ENCODE data around the gene SNAP23.

Gene SNAP23

DNA sequence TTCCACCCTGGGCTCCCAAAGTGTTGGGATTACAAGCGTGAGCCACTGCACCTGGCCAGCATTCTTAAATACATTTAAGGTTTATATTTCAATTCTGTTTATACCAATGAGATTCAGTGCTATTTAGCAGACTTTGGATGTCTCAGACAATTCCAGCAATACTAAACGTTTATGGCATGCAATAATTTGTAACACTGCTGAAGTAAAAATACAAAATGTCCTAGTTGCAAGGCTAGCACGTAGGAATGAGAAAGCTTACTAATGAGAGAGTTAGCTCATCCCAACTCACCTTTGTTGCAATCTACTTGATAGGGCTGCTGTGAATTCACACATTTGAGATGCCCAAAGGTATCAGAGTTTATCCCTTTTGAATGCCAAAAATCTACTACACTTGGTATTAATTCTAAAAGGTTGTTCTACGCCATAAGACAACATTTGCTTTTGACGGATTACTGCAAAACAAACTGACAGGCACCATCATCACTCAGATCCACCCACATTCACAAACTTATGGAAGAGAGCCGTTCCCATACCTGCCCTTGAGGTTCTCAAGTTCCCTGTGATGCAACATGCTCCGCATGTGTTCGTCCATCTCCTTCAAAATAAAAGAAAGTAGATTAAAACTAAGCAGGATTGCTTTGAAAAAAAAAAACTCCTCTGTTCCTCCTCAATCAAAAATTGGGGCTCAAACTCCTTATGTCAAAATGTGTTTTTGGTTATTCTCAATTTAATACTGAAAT lies 29.7 kb upstream of the SNAP23 start (continued):
- TF ChIP-seq, protein P1, sequence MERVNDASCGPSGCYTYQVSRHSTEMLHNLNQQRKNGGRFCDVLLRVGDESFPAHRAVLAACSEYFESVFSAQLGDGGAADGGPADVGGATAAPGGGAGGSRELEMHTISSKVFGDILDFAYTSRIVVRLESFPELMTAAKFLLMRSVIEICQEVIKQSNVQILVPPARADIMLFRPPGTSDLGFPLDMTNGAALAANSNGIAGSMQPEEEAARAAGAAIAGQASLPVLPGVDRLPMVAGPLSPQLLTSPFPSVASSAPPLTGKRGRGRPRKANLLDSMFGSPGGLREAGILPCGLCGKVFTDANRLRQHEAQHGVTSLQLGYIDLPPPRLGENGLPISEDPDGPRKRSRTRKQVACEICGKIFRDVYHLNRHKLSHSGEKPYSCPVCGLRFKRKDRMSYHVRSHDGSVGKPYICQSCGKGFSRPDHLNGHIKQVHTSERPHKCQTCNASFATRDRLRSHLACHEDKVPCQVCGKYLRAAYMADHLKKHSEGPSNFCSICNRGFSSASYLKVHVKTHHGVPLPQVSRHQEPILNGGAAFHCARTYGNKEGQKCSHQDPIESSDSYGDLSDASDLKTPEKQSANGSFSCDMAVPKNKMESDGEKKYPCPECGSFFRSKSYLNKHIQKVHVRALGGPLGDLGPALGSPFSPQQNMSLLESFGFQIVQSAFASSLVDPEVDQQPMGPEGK (CRISPR knock-in tag; IDR thresholded peaks at IDR 0.05; ENCODE audit: borderline replicate concordance) = no peak
- no peak for TF ChIP-seq CSDC2 (CRISPR knock-in tag; IDR thresholded peaks at IDR 0.05)

DNA sequence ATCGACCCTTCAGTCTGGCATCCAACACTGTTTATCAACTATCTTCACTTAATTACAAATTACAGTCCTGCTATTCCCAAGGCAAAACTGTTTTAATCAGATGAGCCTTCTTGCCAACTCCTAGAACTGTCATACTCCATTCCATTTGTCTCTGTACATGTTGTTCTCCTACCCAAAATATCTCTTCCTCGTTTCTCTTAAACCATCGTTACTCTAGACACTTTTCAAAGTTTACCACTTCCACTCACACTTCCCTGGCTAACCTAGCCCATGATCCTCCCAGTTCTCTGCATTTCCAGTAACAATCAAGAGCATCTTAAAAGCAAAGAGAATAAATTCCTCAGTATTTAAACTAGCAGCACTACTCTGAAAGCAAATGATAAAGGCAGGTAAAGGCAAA lies 24.4 kb upstream of the SNAP23 start:
- TF ChIP-seq RARB (CRISPR knock-in tag; IDR thresholded peaks at IDR 0.05) (no peak), ARNTL (CRISPR knock-in tag; IDR thresholded peaks at IDR 0.05; ENCODE audit: borderline replicate concordance, low read depth) (no peak)
- ATAC-seq = no peak

DNA sequence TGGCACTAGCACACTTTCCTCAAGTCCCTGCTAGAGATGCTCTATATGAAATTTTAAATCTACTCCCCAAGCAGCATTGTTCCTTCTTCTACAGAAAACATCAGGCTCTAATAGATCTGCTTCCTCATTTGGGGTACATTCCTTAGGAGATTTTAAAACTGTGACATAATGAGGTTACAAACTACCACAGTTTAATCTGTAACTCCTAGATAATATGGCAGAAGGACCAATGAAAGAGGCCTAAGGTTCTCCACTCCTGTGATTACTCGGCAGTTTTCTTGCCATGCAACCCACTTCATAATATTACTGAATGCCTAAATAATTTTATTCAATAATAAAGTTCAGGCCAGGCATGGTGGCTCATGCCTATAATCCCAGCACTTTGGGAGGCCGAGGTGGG lies 20.6 kb upstream of the SNAP23 start:
- no peak for TF ChIP-seq ESRRG (CRISPR knock-in tag; IDR thresholded peaks at IDR 0.05)
- no peak for TF ChIP-seq ZFP3 (CRISPR knock-in tag; IDR thresholded peaks at IDR 0.05)
- TF ChIP-seq ISL1 (CRISPR knock-in tag; IDR thresholded peaks at IDR 0.05) = no peak
- TF ChIP-seq RARB (CRISPR knock-in tag; IDR thresholded peaks at IDR 0.05) = no peak
- no peak for TF ChIP-seq ZNF565 (CRISPR knock-in tag; conservative IDR thresholded peaks at IDR 0.05; ENCODE audit: low read depth)
- no peak for TF ChIP-seq ZC3H10 (CRISPR knock-in tag; IDR thresholded peaks at IDR 0.05)
- TF ChIP-seq BACH2 (CRISPR knock-in tag; IDR thresholded peaks at IDR 0.05; ENCODE audit: borderline replicate concordance) = no peak
- TF ChIP-seq, protein P2, sequence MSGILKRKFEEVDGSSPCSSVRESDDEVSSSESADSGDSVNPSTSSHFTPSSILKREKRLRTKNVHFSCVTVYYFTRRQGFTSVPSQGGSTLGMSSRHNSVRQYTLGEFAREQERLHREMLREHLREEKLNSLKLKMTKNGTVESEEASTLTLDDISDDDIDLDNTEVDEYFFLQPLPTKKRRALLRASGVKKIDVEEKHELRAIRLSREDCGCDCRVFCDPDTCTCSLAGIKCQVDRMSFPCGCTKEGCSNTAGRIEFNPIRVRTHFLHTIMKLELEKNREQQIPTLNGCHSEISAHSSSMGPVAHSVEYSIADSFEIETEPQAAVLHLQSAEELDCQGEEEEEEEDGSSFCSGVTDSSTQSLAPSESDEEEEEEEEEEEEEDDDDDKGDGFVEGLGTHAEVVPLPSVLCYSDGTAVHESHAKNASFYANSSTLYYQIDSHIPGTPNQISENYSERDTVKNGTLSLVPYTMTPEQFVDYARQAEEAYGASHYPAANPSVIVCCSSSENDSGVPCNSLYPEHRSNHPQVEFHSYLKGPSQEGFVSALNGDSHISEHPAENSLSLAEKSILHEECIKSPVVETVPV (CRISPR knock-in tag; IDR thresholded peaks at IDR 0.05) = no peak
- TF ChIP-seq ZNF70 (CRISPR knock-in tag; IDR thresholded peaks at IDR 0.05) = no peak
- TF ChIP-seq, protein P3, sequence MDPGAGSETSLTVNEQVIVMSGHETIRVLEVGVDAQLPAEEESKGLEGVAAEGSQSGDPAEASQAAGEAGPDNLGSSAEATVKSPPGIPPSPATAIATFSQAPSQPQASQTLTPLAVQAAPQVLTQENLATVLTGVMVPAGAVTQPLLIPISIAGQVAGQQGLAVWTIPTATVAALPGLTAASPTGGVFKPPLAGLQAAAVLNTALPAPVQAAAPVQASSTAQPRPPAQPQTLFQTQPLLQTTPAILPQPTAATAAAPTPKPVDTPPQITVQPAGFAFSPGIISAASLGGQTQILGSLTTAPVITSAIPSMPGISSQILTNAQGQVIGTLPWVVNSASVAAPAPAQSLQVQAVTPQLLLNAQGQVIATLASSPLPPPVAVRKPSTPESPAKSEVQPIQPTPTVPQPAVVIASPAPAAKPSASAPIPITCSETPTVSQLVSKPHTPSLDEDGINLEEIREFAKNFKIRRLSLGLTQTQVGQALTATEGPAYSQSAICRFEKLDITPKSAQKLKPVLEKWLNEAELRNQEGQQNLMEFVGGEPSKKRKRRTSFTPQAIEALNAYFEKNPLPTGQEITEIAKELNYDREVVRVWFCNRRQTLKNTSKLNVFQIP (CRISPR knock-in tag; IDR thresholded peaks at IDR 0.05; ENCODE audit: borderline replicate concordance, low read depth) = no peak
- TF ChIP-seq, protein P1 (CRISPR knock-in tag; IDR thresholded peaks at IDR 0.05; ENCODE audit: borderline replicate concordance) = no peak
- TF ChIP-seq SNAI2 (CRISPR knock-in tag; IDR thresholded peaks at IDR 0.05) = no peak
- no peak for TF ChIP-seq CSDC2 (CRISPR knock-in tag; IDR thresholded peaks at IDR 0.05)

DNA sequence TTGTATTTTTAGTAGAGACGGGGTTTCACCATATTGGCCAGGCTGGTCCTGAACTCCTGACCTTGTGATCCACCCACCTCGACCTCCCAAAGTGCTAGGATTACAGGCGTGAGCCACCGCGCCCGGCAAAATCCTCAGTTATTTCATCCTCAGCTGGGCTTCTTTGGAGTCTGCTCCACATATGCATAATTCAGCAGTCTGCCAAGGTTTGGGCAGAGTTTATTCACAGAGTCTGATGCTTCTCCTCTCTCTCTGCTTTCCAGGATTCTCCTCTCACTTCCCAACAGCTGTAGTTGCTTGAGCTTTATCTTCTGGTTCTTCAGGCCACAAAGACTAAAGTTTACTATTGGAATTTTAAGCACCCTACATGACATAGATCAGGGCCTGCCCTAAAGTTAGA lies 12.7 kb upstream of the SNAP23 start:
- TF ChIP-seq TCF4 (CRISPR knock-in tag; IDR thresholded peaks at IDR 0.05; ENCODE audit: borderline replicate concordance) (no peak), PPARA (CRISPR knock-in tag; IDR thresholded peaks at IDR 0.05; ENCODE audit: borderline replicate concordance) (no peak), TOX (CRISPR knock-in tag; IDR thresholded peaks at IDR 0.05; ENCODE audit: borderline replicate concordance) (no peak), ZC3H10 (CRISPR knock-in tag; IDR thresholded peaks at IDR 0.05) (no peak), ZNF8 (CRISPR knock-in tag; IDR thresholded peaks at IDR 0.05) (no peak), ZNF70 (CRISPR knock-in tag; IDR thresholded peaks at IDR 0.05) (no peak), ZNF565 (CRISPR knock-in tag; conservative IDR thresholded peaks at IDR 0.05; ENCODE audit: low read depth) (no peak)
- no peak for ATAC-seq

More for the DNA sequence above, 20.6 kb upstream of the SNAP23 start:
- no peak for ATAC-seq

DNA sequence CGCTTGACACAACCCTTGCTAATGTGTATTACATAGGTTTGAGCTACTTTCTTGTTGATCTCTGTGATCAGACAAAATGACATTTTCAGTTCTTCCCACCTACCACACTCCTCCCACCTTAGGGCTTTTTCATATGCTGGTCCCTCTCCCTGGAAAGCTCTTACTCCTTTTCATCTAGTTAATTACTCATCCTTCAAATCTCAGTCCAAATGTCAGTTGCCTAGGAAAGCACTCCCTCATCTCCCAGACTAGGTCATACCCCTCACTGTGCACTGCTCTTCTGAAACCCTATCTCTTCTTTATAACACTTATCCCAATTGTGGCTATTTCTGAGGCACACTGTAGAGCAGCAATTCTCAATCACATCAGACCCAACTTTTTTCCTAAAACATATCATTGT lies 11.8 kb upstream of the SNAP23 start:
- TF ChIP-seq ZNF70 (CRISPR knock-in tag; IDR thresholded peaks at IDR 0.05) (no peak), SNAI2 (CRISPR knock-in tag; IDR thresholded peaks at IDR 0.05) (no peak), CSDC2 (CRISPR knock-in tag; IDR thresholded peaks at IDR 0.05) (no peak), ZNF565 (CRISPR knock-in tag; conservative IDR thresholded peaks at IDR 0.05; ENCODE audit: low read depth) (no peak)

More for the DNA sequence above, 11.8 kb upstream of the SNAP23 start:
- no peak for ATAC-seq

Measured in SK-N-SH treated with all-trans-retinoic acid at 6 μM for 48 hours (cell line).